Type B pancreatic cell (in vitro differentiated cells): Measurements from ENCODE around the gene ALOXE3. TPM values are rescaled to one million over a fixed set of nuclear protein-coding genes. Genes with fewer than 3 reads are reported as not detected.

Experiments
- DNase-seq: peaks from one replicate; pipeline ENCODE4 v3.0.0; 2021; ENCODE audit warnings: mixed read lengths; ENCODE audit not compliant: unreplicated experiment; ENCODE audit errors: extremely low spot score
- H3K27ac Mint-ChIP-seq: 2 replicates; pipeline ENCODE4 v1.8.0; 2021; ENCODE audit warnings: mild to moderate bottlenecking, mixed read lengths
- H3K27me3 Mint-ChIP-seq: 2 replicates; pipeline ENCODE4 v1.8.0; 2021; ENCODE audit warnings: mixed read lengths
- H3K36me3 Mint-ChIP-seq: 2 replicates; pipeline ENCODE4 v1.8.0; 2021; ENCODE audit warnings: mixed read lengths
- H3K4me1 Mint-ChIP-seq: one replicate; pipeline ENCODE4 v1.8.0; 2021; ENCODE audit warnings: mixed read lengths; ENCODE audit not compliant: unreplicated experiment
- H3K4me3 Mint-ChIP-seq: 2 replicates; pipeline ENCODE4 v1.8.0; 2021; ENCODE audit warnings: mild to moderate bottlenecking, mixed read lengths
- H3K9me3 Mint-ChIP-seq: 2 replicates; pipeline ENCODE4 v1.8.0; 2021; ENCODE audit warnings: mixed read lengths
- CTCF ChIP-seq: fragments of 200-600 bp; sonication (generic); conservative IDR thresholded peaks from 2 replicates; pipeline ENCODE4 v1.5.0; 2021; ENCODE audit warnings: antibody characterized with exemption, mild to moderate bottlenecking
- total RNA-seq: library from RNA; stranded (reverse); gene quantifications from 2 replicates; pipeline ENCODE4 v1.2.1, GENCODE V29; 2021; ENCODE audit warnings: low replicate concordance

Gene ALOXE3
- total RNA-seq, 1 donor from 2014 or later, result not detected

GRCh38 chr17:8069587-8069860, 48.8 kb downstream of the ALOXE3 start:
- peaks cover 99% of the 10 kb centered on the region for H3K27me3 Mint-ChIP-seq
- H3K4me1 Mint-ChIP-seq, result peaks cover 8% of the 10 kb centered on the region
- no peaks in the 10 kb centered on the region for H3K9me3 Mint-ChIP-seq
- TF ChIP-seq CTCF, result no peak
- H3K27ac Mint-ChIP-seq, result no peak overlapping the region
- DNase-seq, result no peak
- H3K36me3 Mint-ChIP-seq, result no peaks in the 10 kb centered on the region
- no peak overlapping the region for H3K4me3 Mint-ChIP-seq

GRCh38 chr17:8068736-8069586, 49.4 kb downstream of the ALOXE3 start:
- Mint-ChIP-seq H3K27ac (no peak overlapping the region), H3K4me1 (peaks cover 8% of the 10 kb centered on the region), H3K9me3 (no peaks in the 10 kb centered on the region), H3K36me3 (no peaks in the 10 kb centered on the region), H3K4me3 (no peak overlapping the region), H3K27me3 (peaks cover 98% of the 10 kb centered on the region)
- DNase-seq, result no peak
- TF ChIP-seq CTCF, result no peak

- no peak for TF ChIP-seq CTCF
- no peak for DNase-seq
- Mint-ChIP-seq H3K27me3 (peaks cover 96% of the 10 kb centered on the region), H3K4me1 (peaks cover 11% of the 10 kb centered on the region), H3K36me3 (no peaks in the 10 kb centered on the region), H3K9me3 (no peaks in the 10 kb centered on the region), H3K4me3 (no peak overlapping the region), H3K27ac (no peak overlapping the region)
Measured at GRCh38 chr17:8067806-8068205, 50.5 kb downstream of the ALOXE3 start.

GRCh38 chr17:8066841-8067775, 51.2 kb downstream of the ALOXE3 start:
- Mint-ChIP-seq H3K36me3 (no peaks in the 10 kb centered on the region), H3K9me3 (no peaks in the 10 kb centered on the region), H3K27ac (no peak overlapping the region), H3K4me1 (peaks cover 12% of the 10 kb centered on the region), H3K27me3 (peaks cover 96% of the 10 kb centered on the region), H3K4me3 (no peak overlapping the region)
- DNase-seq, result no peak
- TF ChIP-seq CTCF, result no peak

- Mint-ChIP-seq H3K9me3 (no peaks in the 10 kb centered on the region), H3K27ac (no peak overlapping the region), H3K36me3 (no peaks in the 10 kb centered on the region), H3K4me3 (no peak overlapping the region), H3K4me1 (peaks cover 15% of the 10 kb centered on the region), H3K27me3 (peaks cover 96% of the 10 kb centered on the region)
- no peak for TF ChIP-seq CTCF
- no peak for DNase-seq
Measured at GRCh38 chr17:8064561-8065019, 53.7 kb downstream of the ALOXE3 start.
